H1 (cell line): Measurements from ENCODE around the gene KLF7. TPM values are rescaled to one million over a fixed set of nuclear protein-coding genes. Genes with fewer than 3 reads are reported as not detected.

Source experiments
- CTCF ChIA-PET: fragments of 300-600 bp; sonication (Branson Sonifier 250); formaldehyde crosslinking; loops from one replicate; lab custom pipeline; 2021; ENCODE audit not compliant: partially characterized antibody; lab: Charles Lee
- POLR2A ChIA-PET: fragments of 300-600 bp; sonication (Branson Sonifier 250); formaldehyde crosslinking; loops from one replicate; lab custom pipeline; 2021; ENCODE audit warnings: inconsistent platforms; ENCODE audit not compliant: partially characterized antibody; lab: Charles Lee
- DNase-seq, 2 experiments: peaks; one replicate each; pipeline versions ENCODE4 v3.0.0 to v3.0.0-alpha.2; 2010 to 2022; ENCODE audit warnings: low spot score in 2 of 2, low read depth in 1 of 2, mixed read lengths in 1 of 2
- FAIRE-seq: peaks from 2 replicates; lab custom pipeline; 2011; peaks lifted over from hg19 to GRCh38; lab: Jason Lieb, UNC
- H2AFZ ChIP-seq: 2 replicates; pipeline ENCODE4 v1.8.1; 2012; ENCODE audit warnings: low read length, inconsistent platforms
- H2AK5ac ChIP-seq: 2 replicates; pipeline ENCODE4 v1.6.1; 2013; ENCODE audit warnings: low read depth, low read length
- H2BK120ac ChIP-seq: replicated peaks from 2 replicates; pipeline ENCODE3; 2013; ENCODE audit warnings: low read depth, low read length, inconsistent platforms
- H2BK12ac ChIP-seq: 2 replicates; pipeline ENCODE4 v1.6.1; 2013; ENCODE audit warnings: low read depth, low read length
- H2BK15ac ChIP-seq: 2 replicates; pipeline ENCODE4 v1.6.1; 2013; ENCODE audit warnings: low read length
- H2BK20ac ChIP-seq: 2 replicates; pipeline ENCODE4 v1.6.1; 2013; ENCODE audit warnings: low read length
- H2BK5ac ChIP-seq: 2 replicates; pipeline ENCODE4 v1.6.1; 2013; ENCODE audit warnings: low read depth, low read length
- H3K14ac ChIP-seq: 2 replicates; pipeline ENCODE4 v1.6.1; 2013; ENCODE audit warnings: inconsistent platforms; ENCODE audit not compliant: insufficient read length
- H3K18ac ChIP-seq: 2 replicates; pipeline ENCODE4 v1.6.1; 2013; ENCODE audit warnings: low read length; ENCODE audit errors: extremely low read depth
- H3K23ac ChIP-seq: 2 replicates; pipeline ENCODE4 v1.6.1; 2013; ENCODE audit warnings: inconsistent platforms; ENCODE audit not compliant: insufficient read length
- H3K23me2 ChIP-seq: 2 replicates; pipeline ENCODE4 v1.6.1; 2013; ENCODE audit warnings: low read depth, low read length
- H3K27ac ChIP-seq: 2 replicates; pipeline ENCODE4 v1.6.1; 2011; ENCODE audit warnings: low read depth, low read length, inconsistent platforms
- H3K27me3 ChIP-seq, 4 experiments: replicated peaks in 1 of 4; 1 replicate in 1 of 4; 2 replicates in 3 of 4; pipeline versions ENCODE4 v1.6.1 to v1.8.1; 2011 to 2013; ENCODE audit warnings: low read length in 3 of 4, mild to moderate bottlenecking in 3 of 4, inconsistent platforms in 2 of 4, mixed read lengths in 2 of 4, moderate library complexity in 1 of 4; ENCODE audit not compliant: control insufficient read depth in 3 of 4, insufficient read depth in 3 of 4; ENCODE audit errors: extremely low read depth in 1 of 4
- H3K36me3 ChIP-seq, 4 experiments: 2 replicates each; pipeline versions ENCODE4 v1.6.1 to v1.8.1; 2011 to 2013; ENCODE audit warnings: mild to moderate bottlenecking in 4 of 4, low read length in 3 of 4, moderate library complexity in 2 of 4, control low read depth in 1 of 4, inconsistent platforms in 1 of 4; ENCODE audit not compliant: insufficient read depth in 4 of 4, control insufficient read depth in 2 of 4
- H3K4ac ChIP-seq: replicated peaks from 2 replicates; pipeline ENCODE3; 2013; ENCODE audit warnings: low read length, low read depth, mixed read lengths, inconsistent platforms; ENCODE audit not compliant: insufficient read length
- H3K4me1 ChIP-seq, 4 experiments: replicated peaks in 1 of 4; 1 replicate in 1 of 4; 2 replicates in 3 of 4; pipeline versions ENCODE4 v1.6.1 to v1.8.1; 2011 to 2013; ENCODE audit warnings: low read length in 3 of 4, inconsistent platforms in 2 of 4, mixed read lengths in 1 of 4; ENCODE audit not compliant: insufficient read depth in 4 of 4, control insufficient read depth in 3 of 4
- H3K4me2 ChIP-seq, 2 experiments: 2 replicates each; pipeline versions ENCODE4 v1.6.1 to v1.8.1; 2011 to 2013; ENCODE audit warnings: low read depth in 2 of 2, low read length in 2 of 2, control low read depth in 1 of 2, inconsistent platforms in 1 of 2, mild to moderate bottlenecking in 1 of 2; ENCODE audit not compliant: insufficient read depth in 1 of 2
- H3K4me3 ChIP-seq, 4 experiments: fragments of 200-600, 300-600 bp in 1 of 4; sonication (generic), shearing (Covaris generic), sonication (Bioruptor Twin) in 1 of 4; 2 replicates each; pipeline versions ENCODE4 v1.5.1 to v1.8.1; 2011 to 2016; ENCODE audit warnings: low read length in 4 of 4, low read depth in 3 of 4, control low read depth in 2 of 4, inconsistent platforms in 2 of 4, mild to moderate bottlenecking in 2 of 4, mixed read lengths in 1 of 4, moderate library complexity in 1 of 4; ENCODE audit not compliant: insufficient read depth in 2 of 4; ENCODE audit errors: extremely low read depth in 1 of 4
- H3K56ac ChIP-seq: replicated peaks from 2 replicates; pipeline ENCODE3; 2013; ENCODE audit warnings: low read depth, mild to moderate bottlenecking, mixed read lengths, low read length, inconsistent platforms; ENCODE audit not compliant: insufficient read length
- H3K79me1 ChIP-seq: 2 replicates; pipeline ENCODE4 v1.6.1; 2013; ENCODE audit warnings: low read depth, low read length, control low read depth
- H3K79me2 ChIP-seq, 2 experiments: 2 replicates each; pipeline versions ENCODE4 v1.6.1 to v1.8.1; 2012 to 2013; ENCODE audit warnings: low read length in 2 of 2, mild to moderate bottlenecking in 2 of 2, inconsistent platforms in 1 of 2; ENCODE audit not compliant: insufficient read depth in 2 of 2, control insufficient read depth in 1 of 2
- H3K9ac ChIP-seq, 4 experiments: replicated peaks in 1 of 4; 1 replicate in 1 of 4; 2 replicates in 3 of 4; pipeline versions ENCODE4 v1.6.1 to v1.8.1; 2011 to 2013; ENCODE audit warnings: low read depth in 3 of 4, low read length in 3 of 4, control low read depth in 2 of 4, mild to moderate bottlenecking in 2 of 4, moderate library complexity in 2 of 4, inconsistent platforms in 1 of 4; ENCODE audit errors: extremely low read depth in 1 of 4
- H3K9me3 ChIP-seq, 2 experiments: 2 replicates each; pipeline versions ENCODE4 v1.6.1 to v1.8.1; 2012 to 2013; ENCODE audit warnings: mild to moderate bottlenecking in 2 of 2, moderate library complexity in 2 of 2, control low read depth in 1 of 2, inconsistent platforms in 1 of 2, low read depth in 1 of 2, low read length in 1 of 2, mixed read lengths in 1 of 2; ENCODE audit not compliant: insufficient read depth in 2 of 2
- H4K20me1 ChIP-seq, 2 experiments: replicated peaks in 1 of 2; 2 replicates each; pipeline versions ENCODE3 to v1.8.1; 2011 to 2013; ENCODE audit warnings: inconsistent platforms in 2 of 2, low read length in 2 of 2, mild to moderate bottlenecking in 1 of 2; ENCODE audit not compliant: insufficient read depth in 2 of 2, control insufficient read depth in 1 of 2
- H4K5ac ChIP-seq: 2 replicates; pipeline ENCODE4 v1.6.1; 2013; ENCODE audit warnings: low read length, low read depth, mixed read lengths, inconsistent platforms; ENCODE audit not compliant: insufficient read length
- H4K8ac ChIP-seq: 2 replicates; pipeline ENCODE4 v1.8.0; 2013; ENCODE audit warnings: mild to moderate bottlenecking, moderate library complexity, low read length, inconsistent platforms; ENCODE audit not compliant: insufficient read depth; ENCODE audit errors: extremely low read depth
- H4K91ac ChIP-seq: replicated peaks from 2 replicates; pipeline ENCODE3; 2013; ENCODE audit warnings: low read length, mixed read lengths, inconsistent platforms; ENCODE audit not compliant: insufficient read length
- ZNF274 ChIP-seq: IDR thresholded peaks from 2 replicates; pipeline ENCODE4 v1.7.0; 2012; ENCODE audit warnings: low read length, borderline replicate concordance; ENCODE audit errors: extremely low read depth
- WGBS, 2 experiments: shearing (Covaris generic) in 1 of 2; methylation state at CpG; one replicate each; pipeline versions ENCODE4 v1.1.6 to v1.1.7; 2013 to 2015; ENCODE audit warnings: low lambda C conversion rate in 2 of 2, mixed read lengths in 2 of 2, inconsistent platforms in 1 of 2, low coverage in 1 of 2, missing lambda C conversion rate in 1 of 2; ENCODE audit not compliant: insufficient replicate concordance in 2 of 2, insufficient coverage in 1 of 2, insufficient read length in 1 of 2; ENCODE audit errors: extremely low coverage in 1 of 2, missing lambda C conversion rate in 1 of 2; 5-methylcytosine and 5-hydroxymethylcytosine counted together
- polyA plus RNA-seq, 7 experiments: library from polyadenylated mRNA; depleted of rRNA in 3 of 7; stranded (reverse) in 5 of 7; unstranded in 2 of 7; fragments of >200 nt in 5 of 7; fragments of 200-250 nt in 2 of 7; gene quantifications; 1 replicate in 5 of 7; 2 replicates in 1 of 7; 4 replicates in 1 of 7; pipeline versions ENCODE4 v1.2.1 to v1.2.3, GENCODE V29; 2011 to 2013; ENCODE audit warnings: missing spikeins in 2 of 7, mixed read lengths in 2 of 7
- total RNA-seq: library from RNA; stranded (reverse); fragmentation: NEBNext Ultra II Directional; extraction: Animal tissue kit (Norgen Biotek cat#: 25700); gene quantifications from 2 replicates; pipeline ENCODE4 v1.2.1, GENCODE V29; 2021

Gene KLF7
- total and polyA plus RNA-seq, 2 of the 8 experiments (the other 6 are each of a cell fraction or from before 2014, with no cell fraction given), result 9.6 to 23.3 TPM

DNA sequence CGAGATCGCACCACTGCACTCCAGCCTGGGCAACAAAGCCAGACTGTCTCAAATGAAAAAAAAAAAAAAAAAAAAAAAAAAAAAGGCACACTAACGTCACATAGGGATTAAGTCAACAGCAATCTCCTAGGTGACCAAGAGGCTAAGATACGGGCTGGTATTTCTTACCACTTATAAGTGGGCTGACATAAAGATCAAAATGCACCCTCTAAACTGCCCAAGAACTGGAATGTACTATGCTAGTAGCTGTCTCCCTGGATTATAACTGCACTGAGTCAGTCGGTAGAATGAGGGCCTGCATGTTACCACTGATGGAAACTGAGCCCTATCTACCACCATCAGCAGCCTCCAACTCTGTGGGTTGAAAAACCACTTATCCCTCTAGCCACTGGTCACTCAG is 80.6 kb downstream of the KLF7 start:
- no peak overlapping the region for H2BK20ac ChIP-seq
- H2BK12ac ChIP-seq, result no peak overlapping the region
- H3K4me3 ChIP-seq, result no peak overlapping the region
- H3K36me3 ChIP-seq, result peaks cover 0 to 8% (median 3%) of the 10 kb centered on the region in 4 experiments; a peak in 4 of 8 replicates
- no peak overlapping the region for H3K56ac ChIP-seq
- ChIA-PET CTCF (interaction anchor here (0.6 to 0.7 kb wide), 2 partner anchors 11 to 302 kb away, joined by 3 to 4 read pairs; no protein-coding TSS in a partner anchor), POLR2A (no interaction called here)
- no peaks in the 10 kb centered on the region for H3K27me3 ChIP-seq
- H2AK5ac ChIP-seq, result no peak overlapping the region
- H4K8ac ChIP-seq, result no peak overlapping the region
- no peak overlapping the region for H2BK5ac ChIP-seq
- H3K4me2 ChIP-seq, result no peak overlapping the region
- H3K27ac ChIP-seq, result no peak overlapping the region
- no peak overlapping the region for H3K23ac ChIP-seq
- FAIRE-seq (no peak), DNase-seq (no peak)
- no peaks in the 10 kb centered on the region for H3K23me2 ChIP-seq
- 0 out of 2 replicates have a peak, but pooled peaks cover 2% of the 10 kb centered on the region for H3K79me1 ChIP-seq
- H3K79me2 ChIP-seq, result no peaks in the 10 kb centered on the region; a peak in 1 of 4 replicates
- no peak overlapping the region for H4K91ac ChIP-seq
- no peaks in the 10 kb centered on the region for H3K9me3 ChIP-seq
- H2AFZ ChIP-seq, result no peak overlapping the region
- no peak overlapping the region for H3K4ac ChIP-seq
- 91% methylated on average over 4 of the region's 5 CpGs; no CpG with 5 or more reads in 1 of the 2 experiments for WGBS, 2 experiments
- no peak overlapping the region for H2BK120ac ChIP-seq
- TF ChIP-seq ZNF274, result no peak
- no peak overlapping the region for H2BK15ac ChIP-seq
- H4K20me1 ChIP-seq, result no peaks in the 10 kb centered on the region
- no peak overlapping the region for H4K5ac ChIP-seq
- H3K9ac ChIP-seq, result peak overlapping the region in 1 of 4 experiments; percentile 8; a peak in 1 of 7 replicates
- no peak overlapping the region for H3K14ac ChIP-seq
- no peak overlapping the region for H3K18ac ChIP-seq
- H3K4me1 ChIP-seq, result peaks cover 0 to 3% (median 1%) of the 10 kb centered on the region in 4 experiments; a peak in 2 of 7 replicates
